HCT116 (cell line): ENCODE results near the gene ARF5. TPM values are rescaled to one million over a fixed set of nuclear protein-coding genes. Genes with fewer than 3 reads are reported as not detected.

Experiments
- ATAC-seq: fragments of 200-7000 bp; cut with Tn5 transposase; 2 replicates; pipeline ENCODE4 v1.9.1; 2020; ENCODE audit warnings: mild to moderate bottlenecking, moderate library complexity
- BruUV-seq: library from RNA; stranded (reverse); fragments of 400-500 nt; replicated peaks from 2 replicates; lab custom pipeline; 2021; lab: Mats Ljungman, UMichigan
- CTCF ChIA-PET: fragments of 300-600 bp; sonication (Branson Sonifier 250); formaldehyde crosslinking; loops from one replicate; lab custom pipeline; 2021; ENCODE audit warnings: antibody characterized with exemption; lab: Charles Lee
- POLR2A ChIA-PET: fragments of 300-600, 350-600 bp; sonication (Branson Sonifier 250); formaldehyde crosslinking; loops from one replicate; lab custom pipeline; 2021; ENCODE audit warnings: antibody characterized with exemption; lab: Charles Lee
- RAD21 ChIA-PET, 2 experiments: fragments of 300-600 bp; sonication (Branson Sonifier 250); formaldehyde crosslinking; loops; one replicate each; lab custom pipeline; 2023; ENCODE audit warnings: low total read pairs in 2 of 2; ENCODE audit not compliant: uncharacterized antibody in 2 of 2, unreplicated experiment in 2 of 2, low non-redundant PET in 1 of 2; lab: Charles Lee
- DNase-seq: peaks from one replicate; pipeline ENCODE4 v3.0.0-alpha.2; 2010; ENCODE audit warnings: low read depth, low spot score
- H2AFZ ChIP-seq: fragments of 200-600 bp; shearing (Covaris generic), sonication (generic); 2 replicates; pipeline ENCODE4 v1.6.1; 2017; ENCODE audit warnings: low read depth, mixed run types, mixed read lengths, antibody characterized with exemption, low read length; ENCODE audit not compliant: poor library complexity, severe bottlenecking
- H3K27ac ChIP-seq: 2 replicates; pipeline ENCODE4 v1.5.1; 2012; ENCODE audit warnings: low read depth, low read length
- H3K27me3 ChIP-seq: fragments of 200-600 bp; sonication (generic); 2 replicates; pipeline ENCODE4 v1.6.1; 2016; ENCODE audit warnings: mixed run types, low read length, mixed read lengths; ENCODE audit not compliant: insufficient read depth
- H3K36me3 ChIP-seq, 2 experiments: fragments of 200-500 bp in 1 of 2; fragments of 200-600 bp in 1 of 2; sonication (Bioruptor generic) in 1 of 2; sonication (generic) in 1 of 2; 2 replicates each; pipeline versions ENCODE4 v1.5.1 to v1.6.1; 2014 to 2016; ENCODE audit warnings: low read length in 2 of 2, inconsistent platforms in 1 of 2, mixed read lengths in 1 of 2, mixed run types in 1 of 2; ENCODE audit not compliant: insufficient read depth in 2 of 2, control insufficient read depth in 1 of 2
- H3K4me1 ChIP-seq, 2 experiments: fragments of 200-600 bp in 1 of 2; sonication (generic) in 1 of 2; 2 replicates each; pipeline versions ENCODE4 v1.5.1 to v1.6.1; 2012 to 2017; ENCODE audit warnings: low read length in 2 of 2, inconsistent platforms in 1 of 2, mild to moderate bottlenecking in 1 of 2, mixed read lengths in 1 of 2, mixed run types in 1 of 2, moderate library complexity in 1 of 2; ENCODE audit not compliant: insufficient read depth in 2 of 2, control insufficient read depth in 1 of 2
- H3K4me2 ChIP-seq: fragments of 200-600 bp; sonication (generic); 2 replicates; pipeline ENCODE4 v1.6.1; 2017; ENCODE audit warnings: mixed run types, low read length, mixed read lengths
- H3K4me3 ChIP-seq, 2 experiments: fragments of 200-600 bp in 1 of 2; sonication (generic) in 1 of 2; replicated peaks in 1 of 2; 2 replicates each; pipeline ENCODE4 v1.5.1; 2011 to 2016; ENCODE audit warnings: low read length in 2 of 2, control low read depth in 1 of 2, low read depth in 1 of 2, mild to moderate bottlenecking in 1 of 2, mixed read lengths in 1 of 2, mixed run types in 1 of 2
- H3K79me2 ChIP-seq: fragments of 200-600 bp; sonication (generic); 2 replicates; pipeline ENCODE4 v1.6.1; 2017; ENCODE audit warnings: mild to moderate bottlenecking, mixed run types, low read length, moderate library complexity, mixed read lengths; ENCODE audit not compliant: insufficient read depth
- H3K9ac ChIP-seq: fragments of 200-600 bp; sonication (generic); 2 replicates; pipeline ENCODE4 v1.6.1; 2016; ENCODE audit warnings: low read length, mixed read lengths
- H3K9me2 ChIP-seq: fragments of 200-600 bp; sonication (generic), shearing (Covaris generic); 2 replicates; pipeline ENCODE4 v1.6.1; 2017; ENCODE audit warnings: mixed run types, mild to moderate bottlenecking, moderate library complexity; ENCODE audit not compliant: insufficient read depth
- H3K9me3 ChIP-seq, 2 experiments: fragments of 200-500 bp in 1 of 2; fragments of 200-600 bp in 1 of 2; sonication (Bioruptor generic) in 1 of 2; sonication (generic) in 1 of 2; 2 replicates each; pipeline ENCODE4 v1.6.1; 2014 to 2017; ENCODE audit warnings: low read length in 2 of 2, mixed read lengths in 2 of 2, inconsistent platforms in 1 of 2, low read depth in 1 of 2, mild to moderate bottlenecking in 1 of 2, mixed run types in 1 of 2, moderate library complexity in 1 of 2; ENCODE audit not compliant: control insufficient read depth in 1 of 2, insufficient read depth in 1 of 2
- H4K20me1 ChIP-seq: fragments of 200-600 bp; sonication (generic), shearing (Covaris generic); 2 replicates; pipeline ENCODE4 v1.6.1; 2017; ENCODE audit warnings: mixed run types, mild to moderate bottlenecking, moderate library complexity; ENCODE audit not compliant: insufficient read depth
- CBX3 ChIP-seq: IDR thresholded peaks from 2 replicates; pipeline ENCODE4 v1.6.1; 2012; ENCODE audit warnings: low read depth
- EGR1 ChIP-seq: IDR thresholded peaks from 2 replicates; pipeline ENCODE4 v1.6.1; 2012; ENCODE audit warnings: low read depth
- EZH2 ChIP-seq: fragments of 200-600 bp; sonication (generic); IDR thresholded peaks from 2 replicates; pipeline ENCODE4 v1.6.1; 2017; ENCODE audit warnings: antibody characterized with exemption, mixed run types
- EZH2phosphoT487 ChIP-seq: fragments of 200-600 bp; IDR thresholded peaks from 2 replicates; pipeline ENCODE4 v1.6.1; 2018; ENCODE audit warnings: antibody characterized with exemption, borderline replicate concordance
- FOSL1 ChIP-seq: IDR thresholded peaks from 2 replicates; pipeline ENCODE4 v1.6.1; 2012; ENCODE audit warnings: low read depth
- POLR2A ChIP-seq: IDR thresholded peaks from 2 replicates; pipeline ENCODE4 v1.7.0; 2011; ENCODE audit warnings: borderline replicate concordance; ENCODE audit not compliant: insufficient read depth, insufficient read length; ENCODE audit errors: extremely low read depth
- POLR2AphosphoS5 ChIP-seq: IDR thresholded peaks from 2 replicates; pipeline ENCODE4 v1.6.1; 2011; ENCODE audit warnings: mild to moderate bottlenecking, low read depth, low read length, moderate library complexity
- SIN3A ChIP-seq: IDR thresholded peaks from 2 replicates; pipeline ENCODE4 v1.6.1; 2012; ENCODE audit warnings: low read depth
- SP1 ChIP-seq: IDR thresholded peaks from 2 replicates; pipeline ENCODE4 v1.6.1; 2012; ENCODE audit warnings: low read depth
- ZFX ChIP-seq: fragments of 450-650 bp; IDR thresholded peaks from 2 replicates; pipeline ENCODE4 v1.6.1; 2017
- intact Hi-C: fragments of 100-400 bp; cut with micrococcal nuclease; formaldehyde crosslinking; loops from 2 replicates; pipeline ENCODE4 v1.10.0; 2022
- total RNA-seq: library from RNA; stranded (reverse); gene quantifications from one replicate; pipeline ENCODE4 v1.2.1, GENCODE V29; 2021; ENCODE audit not compliant: unreplicated experiment
- TF ChIP-seq, protein P1 (sequence below), 3 experiments: fragments of 200-600 bp in 1 of 3; sonication (generic) in 1 of 3; IDR thresholded peaks in 2 of 3; conservative IDR thresholded peaks in 1 of 3; 2 replicates each; pipeline ENCODE4 v1.5.1; 2012 to 2017; ENCODE audit warnings: low read depth in 2 of 3, low read length in 2 of 3, antibody characterized with exemption in 1 of 3, borderline replicate concordance in 1 of 3, control low read depth in 1 of 3, mild to moderate bottlenecking in 1 of 3, mixed read lengths in 1 of 3, mixed run types in 1 of 3, moderate library complexity in 1 of 3; ENCODE audit not compliant: insufficient read depth in 1 of 3
- TF ChIP-seq, protein P2 (sequence below): IDR thresholded peaks from 2 replicates; pipeline ENCODE4 v1.6.1; 2012

Gene ARF5
- total RNA-seq, 1 experiment from 2014 or later = 204 TPM

DNA sequence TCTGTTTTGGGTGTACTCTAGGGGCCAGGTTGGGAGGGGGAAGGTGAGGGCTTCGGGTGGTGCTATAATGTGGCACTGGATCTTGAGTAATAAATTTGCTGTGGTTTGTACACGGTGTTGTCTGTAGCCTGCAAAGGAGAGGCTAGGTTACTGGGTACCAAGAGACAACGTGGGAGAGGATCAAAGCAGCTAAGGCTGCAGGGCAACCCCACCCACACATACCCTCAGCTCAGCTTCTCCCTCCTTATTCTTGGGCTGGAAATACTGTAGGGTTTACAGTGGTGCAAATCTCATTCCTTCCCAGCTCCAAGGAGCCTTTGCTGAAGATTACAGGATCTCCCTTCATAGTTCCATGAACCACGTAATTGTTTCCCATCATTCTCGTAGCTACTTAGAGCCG, 3.4 kb downstream of the ARF5 start:
- peaks cover 16% of the 10 kb centered on the region for H3K79me2 ChIP-seq
- BruUV-seq = no TSS peak
- H3K9me3 ChIP-seq = no peaks in the 10 kb centered on the region
- POLR2A ChIA-PET = no interaction called here
- no peaks in the 10 kb centered on the region for H4K20me1 ChIP-seq
- no peak overlapping the region for H3K27ac ChIP-seq
- H3K9me2 ChIP-seq = no peaks in the 10 kb centered on the region
- H3K27me3 ChIP-seq = no peaks in the 10 kb centered on the region
- no peak for TF ChIP-seq SIN3A
- TF ChIP-seq POLR2A = no peak
- TF ChIP-seq SP1 = no peak
- TF ChIP-seq EGR1 = no peak
- TF ChIP-seq FOSL1 = no peak
- no peak for TF ChIP-seq EZH2phosphoT487
- no peak for TF ChIP-seq EZH2
- TF ChIP-seq, protein P1, sequence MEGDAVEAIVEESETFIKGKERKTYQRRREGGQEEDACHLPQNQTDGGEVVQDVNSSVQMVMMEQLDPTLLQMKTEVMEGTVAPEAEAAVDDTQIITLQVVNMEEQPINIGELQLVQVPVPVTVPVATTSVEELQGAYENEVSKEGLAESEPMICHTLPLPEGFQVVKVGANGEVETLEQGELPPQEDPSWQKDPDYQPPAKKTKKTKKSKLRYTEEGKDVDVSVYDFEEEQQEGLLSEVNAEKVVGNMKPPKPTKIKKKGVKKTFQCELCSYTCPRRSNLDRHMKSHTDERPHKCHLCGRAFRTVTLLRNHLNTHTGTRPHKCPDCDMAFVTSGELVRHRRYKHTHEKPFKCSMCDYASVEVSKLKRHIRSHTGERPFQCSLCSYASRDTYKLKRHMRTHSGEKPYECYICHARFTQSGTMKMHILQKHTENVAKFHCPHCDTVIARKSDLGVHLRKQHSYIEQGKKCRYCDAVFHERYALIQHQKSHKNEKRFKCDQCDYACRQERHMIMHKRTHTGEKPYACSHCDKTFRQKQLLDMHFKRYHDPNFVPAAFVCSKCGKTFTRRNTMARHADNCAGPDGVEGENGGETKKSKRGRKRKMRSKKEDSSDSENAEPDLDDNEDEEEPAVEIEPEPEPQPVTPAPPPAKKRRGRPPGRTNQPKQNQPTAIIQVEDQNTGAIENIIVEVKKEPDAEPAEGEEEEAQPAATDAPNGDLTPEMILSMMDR (IDR thresholded peaks at IDR 0.05 in 2 of 3, conservative IDR thresholded peaks at IDR 0.05 in 1 of 3; ENCODE audit: borderline replicate concordance in 1 of 3, insufficient read depth in 1 of 3, low read depth in 2 of 3, low read length in 2 of 3) = no peak
- TF ChIP-seq CBX3 = no peak
- TF ChIP-seq, protein P2, sequence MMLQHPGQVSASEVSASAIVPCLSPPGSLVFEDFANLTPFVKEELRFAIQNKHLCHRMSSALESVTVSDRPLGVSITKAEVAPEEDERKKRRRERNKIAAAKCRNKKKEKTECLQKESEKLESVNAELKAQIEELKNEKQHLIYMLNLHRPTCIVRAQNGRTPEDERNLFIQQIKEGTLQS = no peak
- TF ChIP-seq POLR2AphosphoS5 = no peak
- TF ChIP-seq ZFX = no peak
- TF ChIP-seq, all 23 proteins: peak for 0
- CTCF ChIA-PET = no interaction called here
- no peak for DNase-seq
- Histone ChIP-seq H3K4me2 (no peak overlapping the region), H3K4me3 (no peak overlapping the region), H3K9ac (no peak overlapping the region), H3K4me1 (peaks cover 7 to 18% of the 10 kb centered on the region in 2 experiments; a peak in 3 of 4 replicates), H2AFZ (no peak overlapping the region), H3K36me3 (peaks cover 11 to 22% of the 10 kb centered on the region in 2 experiments; a peak in 3 of 4 replicates)
- RAD21 ChIA-PET = no interaction called here
- intact Hi-C loops = no loop called here
- no peak for ATAC-seq
